ENCODE measurements around the gene TFAM.

- TF ChIP-seq POLR2A (IDR thresholded peaks at IDR 0.05) (no peak), CTCF (IDR thresholded peaks at IDR 0.05) (no peak)
Observed at GRCh38 chr10:58359541-58359940, 25.7 kb upstream of the TFAM start.
